Transverse colon (tissue), 3 donors: ENCODE results near the gene BCCIP.

ENCODE experiments used
- CTCF ChIP-seq, 5 experiments: fragments of 200-600 bp in 3 of 5; fragments of 450-650 bp in 2 of 5; sonication (generic) in 3 of 5; IDR thresholded peaks; 1 replicate in 2 of 5; 2 replicates in 3 of 5; pipeline ENCODE4 v1.5.1; 2016 to 2017; ENCODE audit warnings: antibody characterized with exemption in 5 of 5, inconsistent platforms in 3 of 5, mild to moderate bottlenecking in 2 of 5, moderate library complexity in 1 of 5
- EP300 ChIP-seq: sonication (generic); formaldehyde crosslinking; IDR thresholded peaks from one replicate; pipeline ENCODE4 v1.6.1; 2017; ENCODE audit warnings: antibody characterized with exemption, low read depth
- POLR2A ChIP-seq: fragments of 450-650 bp; IDR thresholded peaks from one replicate; pipeline ENCODE4 v1.6.1; 2016; ENCODE audit warnings: antibody characterized with exemption, mild to moderate bottlenecking, moderate library complexity

DNA sequence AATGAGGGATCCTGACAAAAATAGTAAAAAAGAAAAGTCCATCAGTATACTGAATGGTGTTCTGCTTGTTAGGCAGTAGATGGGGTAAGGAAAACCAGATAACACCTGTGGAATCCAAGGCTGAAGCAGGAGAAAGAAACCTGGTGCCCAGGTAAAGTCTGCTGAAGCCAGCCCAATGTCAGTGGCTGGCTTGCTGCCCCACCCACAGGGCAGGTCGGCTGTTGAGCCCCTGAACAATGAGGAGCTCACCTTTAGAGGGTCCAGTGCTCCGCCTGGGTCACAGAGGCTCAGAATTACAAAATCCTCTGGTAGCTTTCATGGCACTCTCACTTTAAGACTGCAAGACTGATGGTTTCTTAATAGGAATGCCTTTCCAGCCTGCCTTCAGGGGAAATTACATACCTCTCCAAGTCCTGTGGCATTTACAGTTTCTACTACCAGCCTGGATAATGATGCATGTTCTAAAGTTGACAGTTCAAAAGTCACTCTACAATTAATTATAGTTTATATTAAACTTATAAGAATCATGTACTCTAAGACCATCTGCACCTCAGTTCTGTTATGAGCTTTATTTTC lies 33.9 kb downstream of the BCCIP start:
- no peak for TF ChIP-seq CTCF (IDR thresholded peaks at IDR 0.05)
- no peak for TF ChIP-seq EP300
- TF ChIP-seq POLR2A, result no peak
